Measurements from ENCODE around the gene KRTAP1-3.
"Not testable (repeated sequence)": the region's sequence is repeated elsewhere in the genome, so short reads cannot be mapped to it uniquely, and the experiment has no call there.

KRTAP1-3 gene

GRCh38 chr17:41034346-41034935 lies at the start of gene KRTAP1-3:
TSS of gene KRTAP1-3 (minus strand) at chr17:41034874. CDS start at chr17:41034821, 53 bp downstream.
- H3K27ac Mint-ChIP-seq; DNase-seq; H3K4me1 Mint-ChIP-seq (ENCODE audit: low read depth); H3K36me3 Mint-ChIP-seq (ENCODE audit: low read depth); H3K9me3 Mint-ChIP-seq; H3K4me3 Mint-ChIP-seq: not testable (repeated sequence)
- H3K27me3 Mint-ChIP-seq = peaks cover 41% of the 10 kb centered on the region

DNA sequence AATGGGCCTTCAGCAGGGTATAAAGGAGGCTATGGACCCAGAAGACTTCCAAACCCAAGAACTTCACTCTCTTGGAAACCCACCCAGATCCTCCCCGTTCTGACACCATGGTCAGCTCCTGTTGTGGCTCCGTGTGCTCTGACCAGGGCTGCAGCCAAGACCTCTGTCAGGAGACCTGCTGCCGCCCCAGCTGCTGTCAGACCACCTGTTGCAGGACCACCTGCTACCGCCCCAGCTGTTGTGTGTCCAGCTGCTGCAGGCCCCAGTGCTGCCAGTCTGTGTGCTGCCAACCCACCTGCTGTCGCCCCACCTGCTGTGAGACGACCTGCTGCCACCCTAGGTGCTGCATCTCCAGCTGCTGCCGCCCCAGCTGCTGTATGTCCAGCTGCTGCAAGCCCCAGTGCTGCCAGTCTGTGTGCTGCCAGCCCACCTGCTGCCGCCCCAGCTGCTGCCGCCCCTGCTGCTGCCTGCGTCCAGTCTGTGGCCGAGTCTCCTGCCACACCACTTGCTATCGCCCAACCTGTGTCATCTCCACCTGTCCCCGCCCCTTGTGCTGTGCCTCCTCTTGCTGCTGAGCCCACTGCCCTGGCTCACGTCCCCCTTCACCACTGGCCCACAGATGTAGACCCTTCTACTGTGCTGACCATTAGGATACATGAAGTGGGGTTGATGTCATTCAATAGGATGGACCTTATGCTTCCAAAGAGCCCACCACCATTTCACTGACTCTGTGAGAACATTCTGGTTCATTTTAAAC lies 49.6 kb upstream of the KRTAP1-3 start, which contains the start of gene KRTAP4-7:
Gene KRTAP4-7 (plus strand): TSS at position 51 of the 757 bp plus-strand sequence. CDS start 57 bp downstream, at position 108.
- DNase-seq; H3K36me3 Mint-ChIP-seq (ENCODE audit: low read depth); H3K9me3 Mint-ChIP-seq; H3K27ac Mint-ChIP-seq; H3K4me1 Mint-ChIP-seq (ENCODE audit: low read depth); H3K4me3 Mint-ChIP-seq: not testable (repeated sequence)
- peaks cover 24% of the 10 kb centered on the region for H3K27me3 Mint-ChIP-seq

- not testable (repeated sequence) for H3K27ac Mint-ChIP-seq; H3K4me1 Mint-ChIP-seq (ENCODE audit: low read depth); DNase-seq; H3K4me3 Mint-ChIP-seq; H3K36me3 Mint-ChIP-seq (ENCODE audit: low read depth); H3K9me3 Mint-ChIP-seq
- H3K27me3 Mint-ChIP-seq = peaks cover 22% of the 10 kb centered on the region
These were observed 48.8 kb upstream of the KRTAP1-3 start for GRCh38 chr17:41083427-41083826.

DNA sequence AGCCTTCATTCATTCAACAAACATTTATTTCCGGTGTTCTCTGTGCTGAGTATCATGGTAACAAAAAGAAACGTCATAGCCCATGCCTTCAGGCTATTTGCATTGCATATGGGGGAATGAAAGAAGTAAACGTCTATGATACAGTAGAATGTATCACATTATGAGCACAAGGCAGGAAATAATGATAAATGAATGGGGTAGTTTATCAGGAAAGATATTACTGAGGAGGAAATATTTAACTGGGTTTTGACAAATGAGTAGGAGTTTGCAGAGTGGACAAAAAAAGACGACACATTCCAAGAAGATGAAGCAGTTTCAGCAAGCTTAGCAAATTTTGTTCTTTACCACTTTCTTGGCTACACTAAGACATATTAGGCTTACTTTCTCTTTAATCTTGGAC lies 48.0 kb upstream of the KRTAP1-3 start:
- Mint-ChIP-seq H3K4me1 (ENCODE audit: low read depth) (no peaks in the 10 kb centered on the region), H3K27ac (no peak overlapping the region), H3K4me3 (no peak overlapping the region), H3K9me3 (no peaks in the 10 kb centered on the region), H3K27me3 (peaks cover 22% of the 10 kb centered on the region), H3K36me3 (ENCODE audit: low read depth) (no peaks in the 10 kb centered on the region)
- DNase-seq = no peak

DNA sequence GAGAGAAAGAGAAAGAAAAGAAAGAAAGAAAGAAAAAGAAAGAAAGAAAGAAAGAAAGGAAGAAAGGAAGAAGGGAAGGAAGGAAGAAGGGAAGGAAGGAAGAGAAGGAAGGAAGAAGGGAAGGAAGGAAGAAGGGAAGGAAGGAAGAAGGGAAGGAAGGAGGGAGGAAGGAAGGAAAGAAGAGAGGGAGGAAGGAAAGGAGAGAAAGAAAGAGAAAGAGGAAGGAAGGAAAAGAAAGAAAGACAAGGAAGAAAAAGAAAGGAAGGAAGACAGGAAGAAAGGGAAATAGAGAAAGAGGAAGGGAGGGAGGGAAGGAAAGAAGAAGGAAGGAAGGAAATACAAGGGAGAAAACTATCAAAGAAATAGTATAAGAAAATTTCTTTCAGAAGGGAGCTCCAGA lies 42.1 kb upstream of the KRTAP1-3 start:
- Mint-ChIP-seq H3K27me3 (peaks cover 32% of the 10 kb centered on the region), H3K4me1 (ENCODE audit: low read depth) (no peaks in the 10 kb centered on the region), H3K27ac (no peak overlapping the region), H3K9me3 (no peaks in the 10 kb centered on the region), H3K4me3 (no peak overlapping the region), H3K36me3 (ENCODE audit: low read depth) (no peaks in the 10 kb centered on the region)
- DNase-seq = no peak

DNA sequence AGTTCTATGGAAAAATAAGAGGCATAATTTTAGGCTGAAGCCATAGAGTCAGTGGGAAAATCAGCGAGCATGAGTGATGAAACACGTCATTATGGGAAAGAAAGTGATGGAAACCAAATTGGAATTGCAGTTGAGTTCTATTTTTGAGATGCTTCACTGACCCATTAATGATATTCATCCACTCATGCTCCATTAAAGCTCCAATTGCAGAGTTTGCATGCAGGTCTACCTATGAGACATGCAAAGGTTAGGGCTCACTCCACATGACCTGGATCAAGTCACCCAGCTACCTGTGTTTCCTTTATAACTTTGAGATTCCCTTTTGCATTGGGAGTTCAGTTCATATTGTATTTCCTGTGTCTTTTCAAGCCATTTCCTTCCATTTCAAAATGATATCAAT lies 39.0 kb upstream of the KRTAP1-3 start:
- Mint-ChIP-seq H3K27ac (no peak overlapping the region), H3K36me3 (ENCODE audit: low read depth) (no peaks in the 10 kb centered on the region)

GRCh38 chr17:41071606-41072360 lies 37.1 kb upstream of the KRTAP1-3 start:
- no peaks in the 10 kb centered on the region for H3K4me1 Mint-ChIP-seq (ENCODE audit: low read depth)
- no peaks in the 10 kb centered on the region for H3K36me3 Mint-ChIP-seq (ENCODE audit: low read depth)
- peaks cover 15% of the 10 kb centered on the region for H3K27me3 Mint-ChIP-seq
- H3K9me3 Mint-ChIP-seq = no peaks in the 10 kb centered on the region
- no peak for DNase-seq
- H3K27ac Mint-ChIP-seq = no peak overlapping the region
- H3K4me3 Mint-ChIP-seq = no peak overlapping the region

More for the DNA sequence above, 39.0 kb upstream of the KRTAP1-3 start:
- Mint-ChIP-seq H3K4me3 (no peak overlapping the region), H3K9me3 (no peaks in the 10 kb centered on the region), H3K4me1 (ENCODE audit: low read depth) (no peaks in the 10 kb centered on the region), H3K27me3 (peaks cover 25% of the 10 kb centered on the region)
- no peak for DNase-seq

GRCh38 chr17:41069031-41069430 lies 34.4 kb upstream of the KRTAP1-3 start:
- no peaks in the 10 kb centered on the region for H3K36me3 Mint-ChIP-seq (ENCODE audit: low read depth)
- H3K4me1 Mint-ChIP-seq (ENCODE audit: low read depth) = no peaks in the 10 kb centered on the region
- H3K4me3 Mint-ChIP-seq = no peak overlapping the region
- no peak overlapping the region for H3K27ac Mint-ChIP-seq
- no peak for DNase-seq
- H3K9me3 Mint-ChIP-seq = no peaks in the 10 kb centered on the region
- H3K27me3 Mint-ChIP-seq = no peaks in the 10 kb centered on the region

- H3K36me3 Mint-ChIP-seq (ENCODE audit: low read depth) = no peaks in the 10 kb centered on the region
These were observed 32.6 kb upstream of the KRTAP1-3 start for GRCh38 chr17:41067281-41067680.

GRCh38 chr17:41065829-41066624 lies 31.4 kb upstream of the KRTAP1-3 start, which contains the start of gene KRTAP2-4:
TSS of gene KRTAP2-4 (minus strand) at chr17:41065879. CDS start at chr17:41065845, 34 bp downstream.
- Mint-ChIP-seq H3K36me3 (ENCODE audit: low read depth) (no peaks in the 10 kb centered on the region), H3K27me3 (peaks cover 5% of the 10 kb centered on the region), H3K9me3 (no peaks in the 10 kb centered on the region), H3K27ac (no peak within 1 kb of the TSS), H3K4me1 (ENCODE audit: low read depth) (no peaks in the 10 kb centered on the region), H3K4me3 (no peak within 1 kb of the TSS)
- DNase-seq = no peak

More at GRCh38 chr17:41067281-41067680, 32.6 kb upstream of the KRTAP1-3 start:
- no peak overlapping the region for H3K27ac Mint-ChIP-seq
- no peaks in the 10 kb centered on the region for H3K4me1 Mint-ChIP-seq (ENCODE audit: low read depth)
- H3K9me3 Mint-ChIP-seq = no peaks in the 10 kb centered on the region
- DNase-seq = no peak
- H3K4me3 Mint-ChIP-seq = no peak overlapping the region
- H3K27me3 Mint-ChIP-seq = peaks cover 3% of the 10 kb centered on the region

DNA sequence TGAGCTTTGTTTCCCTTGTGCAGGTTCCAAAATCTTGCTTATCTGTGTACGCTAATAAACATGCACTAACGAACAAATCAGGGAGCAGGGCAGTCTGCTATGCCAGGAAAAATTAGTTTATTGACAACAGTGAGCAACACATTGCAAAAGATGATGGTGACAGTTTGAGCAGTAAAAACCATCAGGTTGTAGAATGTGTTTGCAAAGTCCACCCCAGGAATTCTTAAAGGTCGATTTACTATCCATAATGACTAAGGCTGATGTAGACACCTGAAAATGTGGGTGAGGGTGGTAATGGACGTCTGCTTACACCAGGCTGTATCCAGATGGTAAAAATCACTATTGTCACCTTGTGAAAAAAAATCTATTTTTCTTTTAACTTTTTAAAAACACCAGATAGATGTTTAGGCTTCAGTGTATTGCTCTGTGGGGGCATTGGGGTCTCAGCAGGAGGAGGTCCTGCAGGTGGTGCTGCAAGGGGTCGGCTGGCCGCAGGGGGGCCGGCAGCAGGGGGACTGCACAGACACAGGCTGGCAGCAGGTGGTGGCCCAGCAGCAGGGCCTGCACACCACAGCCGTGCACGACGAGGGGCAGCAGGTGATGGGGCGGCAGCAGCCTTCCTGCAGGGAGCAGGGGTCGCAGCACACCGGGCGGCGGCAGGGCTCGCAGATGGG lies 30.5 kb upstream of the KRTAP1-3 start:
- H3K4me1 Mint-ChIP-seq (ENCODE audit: low read depth); H3K36me3 Mint-ChIP-seq (ENCODE audit: low read depth); H3K4me3 Mint-ChIP-seq; H3K27ac Mint-ChIP-seq; DNase-seq; H3K9me3 Mint-ChIP-seq: not testable (repeated sequence)
- peaks cover 14% of the 10 kb centered on the region for H3K27me3 Mint-ChIP-seq

- Mint-ChIP-seq H3K36me3 (ENCODE audit: low read depth) (no peaks in the 10 kb centered on the region), H3K9me3 (no peaks in the 10 kb centered on the region), H3K27ac (no peak overlapping the region), H3K27me3 (peaks cover 20% of the 10 kb centered on the region), H3K4me1 (ENCODE audit: low read depth) (no peaks in the 10 kb centered on the region), H3K4me3 (no peak overlapping the region)
- DNase-seq = no peak
These were observed 29.6 kb upstream of the KRTAP1-3 start for GRCh38 chr17:41064301-41064700.

DNA sequence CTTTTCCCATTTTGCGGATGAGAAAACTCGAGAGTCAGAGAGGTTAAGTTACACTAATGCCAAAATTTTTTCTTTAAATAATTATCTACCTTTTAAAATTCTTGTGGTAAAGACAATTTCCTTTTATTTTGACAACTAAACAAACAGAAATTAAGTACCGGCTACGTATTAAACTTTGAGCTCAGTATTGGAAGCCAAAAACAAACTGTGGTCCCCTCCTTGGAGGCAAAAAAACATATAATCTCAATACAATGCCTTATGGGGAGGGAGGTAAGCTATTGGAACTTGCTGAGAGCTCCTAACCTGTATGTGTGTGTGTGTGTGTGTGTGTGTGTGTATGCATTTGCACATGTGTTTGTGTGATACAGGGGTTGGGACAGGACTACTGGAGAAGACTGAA lies 28.8 kb upstream of the KRTAP1-3 start:
- no peak for DNase-seq
- H3K27ac Mint-ChIP-seq = no peak overlapping the region
- no peak overlapping the region for H3K4me3 Mint-ChIP-seq
- peaks cover 27% of the 10 kb centered on the region for H3K27me3 Mint-ChIP-seq
- no peaks in the 10 kb centered on the region for H3K9me3 Mint-ChIP-seq
- H3K4me1 Mint-ChIP-seq (ENCODE audit: low read depth) = no peaks in the 10 kb centered on the region
- H3K36me3 Mint-ChIP-seq (ENCODE audit: low read depth) = no peaks in the 10 kb centered on the region

- H3K4me3 Mint-ChIP-seq = no peak overlapping the region
- H3K9me3 Mint-ChIP-seq = no peaks in the 10 kb centered on the region
- peaks cover 36% of the 10 kb centered on the region for H3K27me3 Mint-ChIP-seq
- no peaks in the 10 kb centered on the region for H3K4me1 Mint-ChIP-seq (ENCODE audit: low read depth)
- no peak overlapping the region for H3K27ac Mint-ChIP-seq
- DNase-seq = no peak
- H3K36me3 Mint-ChIP-seq (ENCODE audit: low read depth) = no peaks in the 10 kb centered on the region
These were observed 27.3 kb upstream of the KRTAP1-3 start for GRCh38 chr17:41061964-41062363.

All from activated T-cell treated with anti-CD3 and anti-CD28 coated beads, Interleukin-2, amount 50 U/mL, for 24 hours (primary cell).